ENCODE results near the gene CDS2. TPM values are rescaled to one million over a fixed set of nuclear protein-coding genes. Genes with fewer than 3 reads are reported as not detected.

CDS2 gene
- total and polyA plus RNA-seq, 2 of the 13 experiments (the other 11 are each of a cell fraction or from before 2014, with no cell fraction given) = 81.3 to 153 TPM

GRCh38 chr20:5119435-5120184 is 7.2 kb upstream of the CDS2 start, which contains the start of gene PCNA (continued):
- TF ChIP-seq THAP11 (CRISPR knock-in tag; IDR thresholded peaks at IDR 0.05) (peak; percentile 85), MTA3 (CRISPR knock-in tag; IDR thresholded peaks at IDR 0.05) (peak; percentile 74; the same call in 1 of the 2 replicates), KLF15 (CRISPR knock-in tag; IDR thresholded peaks at IDR 0.05; ENCODE audit: borderline replicate concordance) (0 out of 2 replicates have a peak, but pooled peaks have one; percentile 20), SPEN (CRISPR knock-in tag; IDR thresholded peaks at IDR 0.05; ENCODE audit: low read depth) (peak; percentile 88), KLF11 (CRISPR knock-in tag; IDR thresholded peaks at IDR 0.05) (peak; percentile 66), ZKSCAN5 (CRISPR knock-in tag; IDR thresholded peaks at IDR 0.05) (peak; percentile 42; the same call in 1 of the 2 replicates), ZNF280B (CRISPR knock-in tag; IDR thresholded peaks at IDR 0.05; ENCODE audit: borderline replicate concordance) (peak; percentile 100), ZNF615 (CRISPR knock-in tag; IDR thresholded peaks at IDR 0.05; ENCODE audit: borderline replicate concordance) (peak; percentile 97), AGO2 (optimal IDR thresholded peaks at IDR 0.05; ENCODE audit: low read depth, low read length) (peak; percentile 100), ZKSCAN8 (CRISPR knock-in tag; IDR thresholded peaks at IDR 0.05; ENCODE audit: borderline replicate concordance) (peak; percentile 87; the same call in 1 of the 2 replicates), MIER2 (CRISPR knock-in tag; IDR thresholded peaks at IDR 0.05) (peak; percentile 81; the same call in 1 of the 2 replicates), TCF7 (IDR thresholded peaks at IDR 0.05; ENCODE audit: low read depth) (no peak)
- TF ChIP-seq, protein P1, sequence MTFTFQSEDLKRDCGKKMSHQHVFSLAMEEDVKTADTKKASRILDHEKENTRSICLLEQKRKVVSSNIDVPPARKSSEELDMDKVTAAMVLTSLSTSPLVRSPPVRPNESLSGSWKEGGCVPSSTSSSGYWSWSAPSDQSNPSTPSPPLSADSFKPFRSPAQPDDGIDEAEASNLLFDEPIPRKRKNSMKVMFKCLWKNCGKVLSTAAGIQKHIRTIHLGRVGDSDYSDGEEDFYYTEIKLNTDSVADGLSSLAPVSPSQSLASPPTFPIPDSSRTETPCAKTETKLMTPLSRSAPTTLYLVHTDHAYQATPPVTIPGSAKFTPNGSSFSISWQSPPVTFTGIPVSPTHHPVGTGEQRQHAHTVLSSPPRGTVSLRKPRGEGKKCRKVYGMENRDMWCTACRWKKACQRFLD (CRISPR knock-in tag; IDR thresholded peaks at IDR 0.05; ENCODE audit: borderline replicate concordance) = peak; percentile 100
- TF ChIP-seq, protein P2, sequence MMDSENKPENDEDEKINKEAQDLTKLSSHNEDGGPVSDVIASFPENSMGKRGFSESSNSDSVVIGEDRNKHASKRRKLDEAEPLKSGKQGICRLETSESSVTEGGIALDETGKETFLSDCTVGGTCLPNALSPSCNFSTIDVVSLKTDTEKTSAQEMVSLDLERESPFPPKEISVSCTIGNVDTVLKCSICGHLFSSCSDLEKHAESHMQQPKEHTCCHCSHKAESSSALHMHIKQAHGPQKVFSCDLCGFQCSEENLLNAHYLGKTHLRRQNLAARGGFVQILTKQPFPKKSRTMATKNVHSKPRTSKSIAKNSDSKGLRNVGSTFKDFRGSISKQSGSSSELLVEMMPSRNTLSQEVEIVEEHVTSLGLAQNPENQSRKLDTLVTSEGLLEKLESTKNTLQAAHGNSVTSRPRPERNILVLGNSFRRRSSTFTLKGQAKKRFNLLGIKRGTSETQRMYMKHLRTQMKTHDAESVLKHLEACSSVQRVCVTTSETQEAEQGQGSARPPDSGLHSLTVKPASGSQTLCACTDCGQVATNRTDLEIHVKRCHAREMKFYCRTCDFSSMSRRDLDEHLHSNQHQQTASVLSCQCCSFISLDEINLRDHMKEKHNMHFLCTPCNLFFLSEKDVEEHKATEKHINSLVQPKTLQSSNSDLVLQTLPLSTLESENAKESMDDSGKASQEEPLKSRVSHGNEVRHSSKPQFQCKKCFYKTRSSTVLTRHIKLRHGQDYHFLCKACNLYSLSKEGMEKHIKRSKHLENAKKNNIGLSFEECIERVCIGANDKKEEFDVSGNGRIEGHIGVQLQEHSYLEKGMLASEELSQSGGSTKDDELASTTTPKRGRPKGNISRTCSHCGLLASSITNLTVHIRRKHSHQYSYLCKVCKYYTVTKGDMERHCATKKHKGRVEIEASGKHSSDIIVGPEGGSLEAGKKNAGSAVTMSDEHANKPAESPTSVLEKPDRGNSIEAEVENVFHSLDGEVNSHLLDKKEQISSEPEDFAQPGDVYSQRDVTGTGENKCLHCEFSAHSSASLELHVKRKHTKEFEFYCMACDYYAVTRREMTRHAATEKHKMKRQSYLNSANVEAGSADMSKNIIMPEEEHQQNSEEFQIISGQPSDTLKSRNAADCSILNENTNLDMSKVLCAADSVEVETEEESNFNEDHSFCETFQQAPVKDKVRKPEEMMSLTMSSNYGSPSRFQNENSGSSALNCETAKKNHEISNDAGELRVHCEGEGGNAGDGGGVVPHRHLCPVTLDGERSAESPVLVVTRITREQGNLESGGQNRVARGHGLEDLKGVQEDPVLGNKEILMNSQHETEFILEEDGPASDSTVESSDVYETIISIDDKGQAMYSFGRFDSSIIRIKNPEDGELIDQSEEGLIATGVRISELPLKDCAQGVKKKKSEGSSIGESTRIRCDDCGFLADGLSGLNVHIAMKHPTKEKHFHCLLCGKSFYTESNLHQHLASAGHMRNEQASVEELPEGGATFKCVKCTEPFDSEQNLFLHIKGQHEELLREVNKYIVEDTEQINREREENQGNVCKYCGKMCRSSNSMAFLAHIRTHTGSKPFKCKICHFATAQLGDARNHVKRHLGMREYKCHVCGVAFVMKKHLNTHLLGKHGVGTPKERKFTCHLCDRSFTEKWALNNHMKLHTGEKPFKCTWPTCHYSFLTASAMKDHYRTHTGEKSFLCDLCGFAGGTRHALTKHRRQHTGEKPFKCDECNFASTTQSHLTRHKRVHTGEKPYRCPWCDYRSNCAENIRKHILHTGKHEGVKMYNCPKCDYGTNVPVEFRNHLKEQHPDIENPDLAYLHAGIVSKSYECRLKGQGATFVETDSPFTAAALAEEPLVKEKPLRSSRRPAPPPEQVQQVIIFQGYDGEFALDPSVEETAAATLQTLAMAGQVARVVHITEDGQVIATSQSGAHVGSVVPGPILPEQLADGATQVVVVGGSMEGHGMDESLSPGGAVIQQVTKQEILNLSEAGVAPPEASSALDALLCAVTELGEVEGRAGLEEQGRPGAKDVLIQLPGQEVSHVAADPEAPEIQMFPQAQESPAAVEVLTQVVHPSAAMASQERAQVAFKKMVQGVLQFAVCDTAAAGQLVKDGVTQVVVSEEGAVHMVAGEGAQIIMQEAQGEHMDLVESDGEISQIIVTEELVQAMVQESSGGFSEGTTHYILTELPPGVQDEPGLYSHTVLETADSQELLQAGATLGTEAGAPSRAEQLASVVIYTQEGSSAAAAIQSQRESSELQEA (CRISPR knock-in tag; IDR thresholded peaks at IDR 0.05; ENCODE audit: not compliant biosample characterization) = peak; percentile 97

All from HepG2 (cell line).